Fibroblast of lung (primary cell): Measurements from ENCODE around the gene DOCK4. TPM values are rescaled to one million over a fixed set of nuclear protein-coding genes. Genes with fewer than 3 reads are reported as not detected.

Source experiments
- DNase-seq, 2 donors: peaks; one replicate each; pipeline versions ENCODE4 v3.0.0 to v3.0.0-alpha.2; 2010; ENCODE audit warnings: low read depth in 2 of 2
- H2AFZ ChIP-seq: 2 replicates; pipeline ENCODE4 v1.5.1; 2012; ENCODE audit warnings: low read length, control low read depth, inconsistent platforms
- H3K27ac ChIP-seq: 2 replicates; pipeline ENCODE4 v1.5.1; 2011; ENCODE audit warnings: low read length, control low read depth; ENCODE audit not compliant: insufficient read depth
- H3K27me3 ChIP-seq: 2 replicates; pipeline ENCODE4 v1.5.1; 2011; ENCODE audit warnings: mild to moderate bottlenecking, low read length; ENCODE audit not compliant: control insufficient read depth, insufficient read depth
- H3K36me3 ChIP-seq: 2 replicates; pipeline ENCODE4 v1.5.1; 2011; ENCODE audit warnings: low read length; ENCODE audit not compliant: control insufficient read depth, insufficient read depth
- H3K4me1 ChIP-seq: 2 replicates; pipeline ENCODE4 v1.5.1; 2011; ENCODE audit warnings: low read length; ENCODE audit not compliant: control insufficient read depth, insufficient read depth; ENCODE audit errors: extremely low read depth
- H3K4me2 ChIP-seq: 2 replicates; pipeline ENCODE4 v1.5.1; 2011; ENCODE audit warnings: low read length, control low read depth; ENCODE audit not compliant: insufficient read depth; ENCODE audit errors: extremely low read depth
- H3K4me3 ChIP-seq, 4 experiments: fragments of 200-600 bp in 1 of 4; sonication (generic) in 1 of 4; replicated peaks in 1 of 4; 2 replicates each; pipeline ENCODE4 v1.5.1; 2011 to 2016; ENCODE audit warnings: low read length in 4 of 4, low read depth in 3 of 4, mild to moderate bottlenecking in 3 of 4, control low read depth in 2 of 4, inconsistent platforms in 1 of 4, mixed read lengths in 1 of 4; ENCODE audit not compliant: insufficient read depth in 1 of 4; ENCODE audit errors: control extremely low read depth in 1 of 4
- H3K79me2 ChIP-seq: 2 replicates; pipeline ENCODE4 v1.5.1; 2012; ENCODE audit warnings: mild to moderate bottlenecking, low read length, inconsistent platforms; ENCODE audit not compliant: control insufficient read depth, insufficient read depth
- H3K9ac ChIP-seq: 2 replicates; pipeline ENCODE4 v1.5.1; 2011; ENCODE audit warnings: mild to moderate bottlenecking, low read length, control low read depth; ENCODE audit not compliant: insufficient read depth
- H3K9me3 ChIP-seq: 2 replicates; pipeline ENCODE4 v1.5.1; 2012; ENCODE audit warnings: low read depth, low read length; ENCODE audit not compliant: control insufficient read depth, insufficient read depth
- H4K20me1 ChIP-seq: 2 replicates; pipeline ENCODE4 v1.5.1; 2011; ENCODE audit warnings: low read length; ENCODE audit not compliant: control insufficient read depth, insufficient read depth; ENCODE audit errors: extremely low read depth
- EZH2 ChIP-seq: IDR thresholded peaks from 2 replicates; pipeline ENCODE4 v1.5.1; 2012; ENCODE audit warnings: low read length, control low read depth, mild to moderate bottlenecking; ENCODE audit errors: missing control alignments
- polyA plus RNA-seq, 2 donors: library from polyadenylated mRNA; depleted of rRNA in 1 of 2; stranded (reverse) in 1 of 2; unstranded in 1 of 2; fragments of >200 nt; gene quantifications; 2 replicates each; pipeline ENCODE4 v1.2.1, GENCODE V29; 2011 to 2012; ENCODE audit warnings: missing spikeins in 1 of 2
- total RNA-seq: library from RNA; depleted of rRNA; stranded (reverse); fragments of >200 nt; gene quantifications from 2 replicates; pipeline ENCODE4 v1.2.1, GENCODE V29; 2014
- TF ChIP-seq, protein P1 (sequence below), 2 donors: IDR thresholded peaks in 1 of 2; conservative IDR thresholded peaks in 1 of 2; 1 replicate in 1 of 2; 2 replicates in 1 of 2; pipeline ENCODE4 v1.5.1; 2011 to 2012; ENCODE audit warnings: low read length in 2 of 2, control low read depth in 1 of 2, inconsistent platforms in 1 of 2, low read depth in 1 of 2, mild to moderate bottlenecking in 1 of 2

The DOCK4 gene
- total and polyA plus RNA-seq, 2 donors (not counting 1 experiment from before 2014, with no cell fraction given) = 20.8 to 39.3 TPM

GRCh38 chr7:112248598-112248997 lies 42.4 kb upstream of the DOCK4 start:
- TF ChIP-seq EZH2 = no peak
- TF ChIP-seq, protein P1, sequence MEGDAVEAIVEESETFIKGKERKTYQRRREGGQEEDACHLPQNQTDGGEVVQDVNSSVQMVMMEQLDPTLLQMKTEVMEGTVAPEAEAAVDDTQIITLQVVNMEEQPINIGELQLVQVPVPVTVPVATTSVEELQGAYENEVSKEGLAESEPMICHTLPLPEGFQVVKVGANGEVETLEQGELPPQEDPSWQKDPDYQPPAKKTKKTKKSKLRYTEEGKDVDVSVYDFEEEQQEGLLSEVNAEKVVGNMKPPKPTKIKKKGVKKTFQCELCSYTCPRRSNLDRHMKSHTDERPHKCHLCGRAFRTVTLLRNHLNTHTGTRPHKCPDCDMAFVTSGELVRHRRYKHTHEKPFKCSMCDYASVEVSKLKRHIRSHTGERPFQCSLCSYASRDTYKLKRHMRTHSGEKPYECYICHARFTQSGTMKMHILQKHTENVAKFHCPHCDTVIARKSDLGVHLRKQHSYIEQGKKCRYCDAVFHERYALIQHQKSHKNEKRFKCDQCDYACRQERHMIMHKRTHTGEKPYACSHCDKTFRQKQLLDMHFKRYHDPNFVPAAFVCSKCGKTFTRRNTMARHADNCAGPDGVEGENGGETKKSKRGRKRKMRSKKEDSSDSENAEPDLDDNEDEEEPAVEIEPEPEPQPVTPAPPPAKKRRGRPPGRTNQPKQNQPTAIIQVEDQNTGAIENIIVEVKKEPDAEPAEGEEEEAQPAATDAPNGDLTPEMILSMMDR (conservative IDR thresholded peaks at IDR 0.05 in 1 of 2, IDR thresholded peaks at IDR 0.05 in 1 of 2; ENCODE audit: low read depth in 1 of 2, low read length in 2 of 2) = no peak
- Histone ChIP-seq H3K36me3 (no peaks in the 10 kb centered on the region), H3K9ac (no peak overlapping the region), H3K79me2 (no peaks in the 10 kb centered on the region), H3K4me3 (no peak overlapping the region), H3K27me3 (no peaks in the 10 kb centered on the region), H4K20me1 (no peaks in the 10 kb centered on the region), H3K4me2 (no peak overlapping the region), H3K27ac (no peak overlapping the region), H3K4me1 (no peaks in the 10 kb centered on the region), H3K9me3 (no peaks in the 10 kb centered on the region), H2AFZ (no peak overlapping the region)
- DNase-seq = no peak

DNA sequence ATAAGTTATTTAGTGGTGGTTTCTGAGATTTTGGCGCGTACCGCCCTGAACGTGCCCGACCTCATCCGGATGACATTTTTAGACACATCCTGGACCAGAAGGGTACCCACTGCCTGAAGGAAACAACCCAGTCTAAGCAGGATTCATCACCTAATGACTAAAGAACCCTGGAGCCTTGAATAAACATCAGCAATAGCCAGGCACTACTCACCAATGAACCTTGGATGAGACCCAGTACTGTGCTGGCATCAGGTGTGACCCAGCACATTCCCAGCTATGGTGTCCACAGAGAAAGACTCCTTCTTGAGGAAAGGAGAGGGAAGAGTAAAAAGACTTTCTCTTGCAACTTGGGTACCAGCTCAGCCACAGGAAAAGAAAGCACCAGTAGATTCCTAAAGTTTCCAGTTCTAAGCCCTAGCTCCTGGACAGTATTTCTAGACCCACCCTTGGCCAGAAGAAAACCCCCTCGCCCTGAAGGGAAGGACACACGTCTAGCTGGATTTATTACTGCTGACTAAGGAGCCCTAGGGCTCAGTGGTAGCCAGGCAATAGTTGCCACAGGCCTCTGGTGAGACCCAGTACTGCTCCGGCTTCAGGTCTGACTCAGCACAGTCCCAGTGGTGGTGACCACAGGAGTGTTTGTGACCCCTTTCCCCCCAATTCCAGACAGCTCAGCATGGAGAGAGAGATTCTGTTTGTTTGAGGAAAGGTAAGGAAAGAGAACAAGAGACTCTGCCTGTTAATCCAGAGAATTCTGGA lies 32.8 kb upstream of the DOCK4 start:
- TF ChIP-seq, protein P1 (conservative IDR thresholded peaks at IDR 0.05 in 1 of 2, IDR thresholded peaks at IDR 0.05 in 1 of 2; ENCODE audit: low read depth in 1 of 2, low read length in 2 of 2) = no peak
- no peak for TF ChIP-seq EZH2
- Histone ChIP-seq H3K9ac (no peak overlapping the region), H3K27me3 (no peaks in the 10 kb centered on the region), H3K27ac (no peak overlapping the region), H3K4me1 (no peaks in the 10 kb centered on the region), H3K79me2 (no peaks in the 10 kb centered on the region), H4K20me1 (no peaks in the 10 kb centered on the region), H3K4me3 (no peak overlapping the region), H2AFZ (no peak overlapping the region), H3K4me2 (no peak overlapping the region), H3K9me3 (no peaks in the 10 kb centered on the region), H3K36me3 (no peaks in the 10 kb centered on the region)
- peak; percentile 11 to 39 for DNase-seq

GRCh38 chr7:112238330-112238729 lies 32.1 kb upstream of the DOCK4 start:
- Histone ChIP-seq H3K27ac (no peak overlapping the region), H3K4me3 (no peak overlapping the region), H3K79me2 (no peaks in the 10 kb centered on the region), H4K20me1 (no peaks in the 10 kb centered on the region), H3K36me3 (no peaks in the 10 kb centered on the region), H3K9me3 (no peaks in the 10 kb centered on the region), H3K9ac (no peak overlapping the region), H3K27me3 (no peaks in the 10 kb centered on the region), H3K4me1 (no peaks in the 10 kb centered on the region), H3K4me2 (no peak overlapping the region), H2AFZ (no peak overlapping the region)
- no peak for DNase-seq
- TF ChIP-seq, protein P1 (conservative IDR thresholded peaks at IDR 0.05 in 1 of 2, IDR thresholded peaks at IDR 0.05 in 1 of 2; ENCODE audit: low read depth in 1 of 2, low read length in 2 of 2) = no peak
- no peak for TF ChIP-seq EZH2
